Cardiac ventricle fibroblast (primary cell): ENCODE measurements around the gene ZMYM3. TPM values are rescaled to one million over a fixed set of nuclear protein-coding genes. Genes with fewer than 3 reads are reported as not detected.

Experiments
- total RNA-seq: library from RNA; depleted of rRNA; stranded (reverse); fragments of >200 nt; gene quantifications from 2 replicates; pipeline ENCODE4 v1.2.3, GENCODE V29; 2015

ZMYM3 gene
- total RNA-seq = 11.9 and 17.7 TPM in 2 replicates

GRCh38 chrX:71254092-71254963 is at the start of gene ZMYM3:
Gene ZMYM3 (minus strand): TSS chrX:71254140. CDS start chrX:71253255, 885 bp downstream.

GRCh38 chrX:71301195-71301924 is 47.4 kb upstream of the ZMYM3 start, which contains the start of gene ITGB1BP2:
Gene ITGB1BP2 (plus strand): TSS chrX:71301750. CDS start chrX:71301807, 57 bp downstream.

GRCh38 chrX:71283403-71284143 is 29.6 kb upstream of the ZMYM3 start, which contains the start of gene NONO:
Gene NONO (plus strand): TSS chrX:71283635. CDS start chrX:71290638, 7,003 bp downstream.

GRCh38 chrX:71222929-71223328 is 31.0 kb downstream of the ZMYM3 start, which contains the start of gene GJB1:
Gene GJB1 (plus strand): TSS chrX:71223224. CDS start chrX:71223708, 484 bp downstream.

Other genes with a start within 250 kb of the ZMYM3 start
- 49.6 and 51.0 TPM in 2 replicates for gene SNX12, start 185.8 kb downstream of the ZMYM3 start, total RNA-seq
- gene FOXO4, start 158.3 kb downstream of the ZMYM3 start, total RNA-seq = 3.9 and 6.2 TPM in 2 replicates
- gene CXorf65, start 147.4 kb downstream of the ZMYM3 start, total RNA-seq = not detected in 2 replicates
- not detected in 2 replicates for gene IL2RG, start 142.6 kb downstream of the ZMYM3 start, total RNA-seq
- 24.5 and 27.3 TPM in 2 replicates for gene MED12, start 135.5 kb downstream of the ZMYM3 start, total RNA-seq
- 0.10 and 0.44 TPM in 2 replicates for gene NLGN3, start 109.3 kb downstream of the ZMYM3 start, total RNA-seq
- gene GJB1, start 30.9 kb downstream of the ZMYM3 start, total RNA-seq = not detected in 2 replicates
- gene NONO, start 29.5 kb upstream of the ZMYM3 start, total RNA-seq = 220 and 236 TPM in 2 replicates
- 0.24 TPM in 1 of 2 replicates, not detected in the other for gene ITGB1BP2, start 47.6 kb upstream of the ZMYM3 start, total RNA-seq
- gene TAF1, start 112.2 kb upstream of the ZMYM3 start, total RNA-seq = 23.0 and 31.0 TPM in 2 replicates